Kidney glomerular epithelial cell (primary cell): ENCODE measurements around the gene CLDN7.

Experiments used
- DNase-seq: peaks from one replicate; lab custom pipeline; 2025; lab: John Stamatoyannopoulos, UW

CLDN7 gene

DNA sequence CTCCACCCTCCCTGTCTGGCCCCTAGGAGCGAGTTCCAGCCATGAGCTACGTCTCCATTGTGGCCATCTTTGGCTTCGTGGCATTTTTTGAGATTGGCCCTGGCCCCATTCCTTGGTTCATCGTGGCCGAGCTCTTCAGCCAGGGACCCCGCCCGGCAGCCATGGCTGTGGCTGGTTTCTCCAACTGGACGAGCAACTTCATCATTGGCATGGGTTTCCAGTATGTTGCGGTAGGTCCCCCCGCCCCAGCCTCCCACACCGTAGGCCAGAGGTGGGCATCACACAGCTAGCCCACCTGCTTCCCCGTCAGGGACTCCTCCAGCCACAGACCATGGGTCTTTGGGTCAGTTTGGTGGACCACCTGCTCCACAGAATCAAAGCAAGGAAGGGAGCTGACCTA, 23.4 kb upstream of the CLDN7 start:
- DNase-seq: no peak

DNA sequence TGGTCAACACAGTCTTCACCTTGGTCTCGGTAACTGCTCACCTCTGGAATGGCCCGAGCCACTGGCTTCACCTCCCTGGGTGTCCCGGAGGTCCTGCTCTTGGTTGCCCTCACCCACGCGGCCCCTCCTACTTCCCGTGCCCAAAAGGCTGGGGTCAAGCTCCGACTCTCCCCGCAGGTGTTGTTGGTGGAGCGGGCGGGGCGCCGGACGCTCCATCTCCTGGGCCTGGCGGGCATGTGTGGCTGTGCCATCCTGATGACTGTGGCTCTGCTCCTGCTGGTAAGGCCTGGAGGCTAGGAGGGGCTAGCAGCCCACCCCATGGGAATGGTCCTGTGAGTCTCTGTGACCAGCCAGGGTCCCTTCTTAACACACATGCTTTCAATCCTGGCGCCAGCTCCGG, 22.6 kb upstream of the CLDN7 start:
- DNase-seq: no peak

DNA sequence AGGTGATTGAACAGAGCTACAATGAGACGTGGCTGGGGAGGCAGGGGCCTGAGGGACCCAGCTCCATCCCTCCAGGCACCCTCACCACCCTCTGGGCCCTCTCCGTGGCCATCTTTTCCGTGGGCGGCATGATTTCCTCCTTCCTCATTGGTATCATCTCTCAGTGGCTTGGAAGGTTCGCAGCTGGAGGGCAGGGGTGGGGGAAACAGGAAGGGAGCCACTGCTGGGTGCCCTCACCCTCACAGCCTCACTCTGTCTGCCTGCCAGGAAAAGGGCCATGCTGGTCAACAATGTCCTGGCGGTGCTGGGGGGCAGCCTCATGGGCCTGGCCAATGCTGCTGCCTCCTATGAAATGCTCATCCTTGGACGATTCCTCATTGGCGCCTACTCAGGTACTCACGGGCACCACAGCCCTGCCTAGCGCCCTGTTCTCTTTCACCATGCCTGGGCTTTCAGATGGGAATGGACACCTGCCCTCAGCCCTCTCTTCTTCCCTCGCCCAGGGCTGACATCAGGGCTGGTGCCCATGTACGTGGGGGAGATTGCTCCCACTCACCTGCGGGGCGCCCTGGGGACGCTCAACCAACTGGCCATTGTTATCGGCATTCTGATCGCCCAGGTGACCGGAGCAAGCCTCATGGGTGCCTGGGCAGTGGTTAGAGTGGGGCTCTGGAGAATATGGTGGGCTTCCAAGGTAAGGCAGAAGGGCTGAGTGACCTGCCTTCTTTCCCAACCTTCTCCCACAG, 21.4 kb upstream of the CLDN7 start:
- DNase-seq: no peak

DNA sequence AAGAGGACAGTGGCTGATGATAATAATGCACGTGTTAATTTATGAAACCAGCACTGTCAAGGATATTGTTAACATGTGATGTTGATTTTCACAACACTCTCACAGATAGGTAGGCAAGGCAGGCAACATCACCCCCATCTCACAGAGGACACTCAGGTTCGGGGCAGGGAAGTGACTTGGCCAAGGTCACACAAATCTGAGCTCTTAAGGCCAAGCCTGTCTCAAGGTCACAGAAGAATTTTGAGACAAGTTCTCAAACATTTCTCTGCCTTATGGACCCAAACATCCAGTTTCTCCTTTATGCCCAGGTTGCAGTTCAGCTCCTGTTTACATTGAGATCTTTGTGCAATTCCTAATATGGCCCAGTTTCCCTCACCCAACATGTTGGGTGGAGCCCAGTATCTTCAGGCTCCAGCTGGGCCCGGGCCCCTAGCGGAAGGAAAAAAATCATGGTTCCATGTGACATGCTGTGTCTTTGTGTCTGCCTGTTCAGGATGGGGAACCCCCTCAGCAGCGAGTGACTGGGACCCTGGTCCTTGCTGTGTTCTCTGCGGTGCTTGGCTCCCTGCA, 20.6 kb upstream of the CLDN7 start:
- DNase-seq: no peak

DNA sequence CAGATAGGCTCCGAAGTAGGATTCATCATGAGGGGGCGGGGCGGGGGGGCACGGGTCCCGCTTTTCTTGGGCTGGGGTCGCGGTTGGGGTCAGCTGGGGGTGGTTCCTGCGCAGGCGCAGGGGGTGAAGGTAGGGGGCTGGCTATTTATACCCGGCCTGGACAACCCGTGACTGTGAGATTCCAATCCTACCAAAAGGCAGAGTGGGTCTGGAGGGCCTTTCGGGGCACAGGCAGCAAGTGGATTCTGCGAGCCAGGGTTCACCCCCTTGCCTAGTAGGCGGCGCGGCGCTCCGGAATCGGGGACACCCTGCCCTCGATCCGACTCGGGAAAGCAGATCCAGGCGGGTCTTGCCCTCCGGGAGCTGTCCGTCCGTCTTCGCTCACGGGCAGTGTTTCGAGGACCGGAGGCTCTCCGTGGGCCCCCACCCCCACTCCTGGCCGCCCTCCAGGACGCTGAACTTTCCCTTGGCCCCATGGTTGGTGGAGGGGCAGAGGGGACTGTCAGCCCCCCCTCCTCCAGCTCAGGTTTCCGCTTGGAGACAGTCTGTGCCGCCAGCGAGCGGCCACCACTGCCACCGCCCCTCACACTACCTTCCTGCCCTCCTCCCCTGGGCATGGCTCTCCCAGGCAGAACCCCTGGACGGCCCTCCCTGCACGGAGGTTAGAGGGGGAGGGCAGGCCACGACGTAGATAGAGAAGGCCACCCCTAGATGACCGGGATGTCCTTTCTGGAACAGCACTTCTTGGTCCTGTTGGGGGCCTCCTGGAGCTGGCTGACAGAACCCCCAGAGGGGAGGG, 19.9 kb upstream of the CLDN7 start:
- no peak for DNase-seq

DNA sequence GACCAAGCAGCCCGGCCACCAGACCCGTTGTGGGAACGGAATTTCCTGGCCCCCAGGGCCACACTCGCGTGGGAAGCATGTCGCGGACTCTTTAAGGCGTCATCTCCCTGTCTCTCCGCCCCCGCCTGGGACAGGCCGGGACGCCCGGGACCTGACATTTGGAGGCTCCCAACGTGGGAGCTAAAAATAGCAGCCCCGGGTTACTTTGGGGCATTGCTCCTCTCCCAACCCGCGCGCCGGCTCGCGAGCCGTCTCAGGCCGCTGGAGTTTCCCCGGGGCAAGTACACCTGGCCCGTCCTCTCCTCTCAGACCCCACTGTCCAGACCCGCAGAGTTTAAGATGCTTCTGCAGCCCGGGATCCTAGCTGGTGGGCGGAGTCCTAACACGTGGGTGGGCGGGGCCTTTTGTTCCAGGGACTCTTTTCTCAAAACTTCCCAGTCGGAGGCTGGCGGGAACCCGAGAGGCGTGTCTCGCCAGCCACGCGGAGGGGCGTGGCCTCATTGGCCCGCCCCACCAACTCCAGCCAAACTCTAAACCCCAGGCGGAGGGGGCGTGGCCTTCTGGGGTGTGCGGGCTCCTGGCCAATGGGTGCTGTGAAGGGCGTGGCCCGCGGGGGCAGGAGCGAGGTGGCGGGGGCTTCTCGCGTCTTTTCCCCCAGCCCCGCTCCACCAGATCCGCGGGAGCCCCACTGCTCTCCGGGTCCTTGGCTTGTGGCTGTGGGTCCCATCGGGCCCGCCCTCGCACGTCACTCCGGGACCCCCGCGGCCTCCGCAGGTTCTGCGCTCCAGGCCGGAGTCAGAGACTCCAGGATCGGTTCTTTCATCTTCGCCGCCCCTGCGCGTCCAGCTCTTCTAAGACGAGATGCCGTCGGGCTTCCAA, 19.0 kb upstream of the CLDN7 start, which contains the start of gene SLC2A4:
Gene SLC2A4 (plus strand): TSS at position 645 of the 879 bp plus-strand sequence. CDS start 217 bp downstream, at position 862.
- peak; percentile 63 for DNase-seq

DNA sequence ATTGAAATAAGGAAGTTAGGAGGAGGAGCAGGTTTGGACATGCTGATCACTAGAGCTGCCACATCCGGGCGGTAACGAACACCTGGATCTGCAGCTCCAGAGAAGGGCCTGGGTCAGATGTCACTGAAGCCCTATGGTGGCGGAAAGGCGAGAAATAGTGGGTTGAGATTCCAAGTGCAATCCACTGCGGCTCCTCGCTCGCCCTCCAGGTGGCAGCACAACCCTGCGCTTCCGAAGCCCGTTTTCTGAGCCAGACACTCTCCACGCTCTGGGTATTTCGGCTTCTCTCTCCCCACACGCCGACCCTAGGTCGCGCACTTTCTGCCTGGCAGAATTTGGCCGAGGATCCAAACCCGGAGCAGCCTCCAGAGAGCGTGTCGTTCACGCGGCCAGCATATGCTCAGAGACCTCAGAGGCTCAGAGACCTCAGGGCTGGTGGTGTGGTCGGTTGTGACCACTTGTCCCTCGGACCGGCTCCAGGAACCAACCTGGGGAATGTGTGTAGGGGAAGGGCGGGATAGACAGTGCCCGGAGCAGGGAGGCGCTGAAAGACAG, 18.3 kb upstream of the CLDN7 start:
- DNase-seq: peak; percentile 69

DNA sequence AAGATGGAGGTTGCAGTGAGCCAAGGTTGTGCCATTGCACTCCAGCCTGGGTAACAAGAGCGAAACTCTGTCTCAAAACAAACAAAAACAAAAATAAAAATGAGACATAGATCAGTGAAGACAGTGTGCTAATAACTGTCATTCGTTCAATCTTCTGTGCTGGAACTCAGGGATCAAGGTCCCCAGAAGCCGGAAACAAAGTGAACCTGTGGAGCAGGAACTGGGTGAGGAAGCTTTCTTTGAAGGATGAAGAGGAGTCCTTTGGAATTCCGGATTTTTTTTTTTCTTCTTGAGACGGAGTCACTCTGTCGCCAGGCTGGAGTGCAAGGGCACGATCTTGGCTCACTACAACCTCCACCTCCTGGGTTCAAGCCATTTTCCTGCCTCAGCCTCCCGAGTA, 17.2 kb upstream of the CLDN7 start:
- no peak for DNase-seq

DNA sequence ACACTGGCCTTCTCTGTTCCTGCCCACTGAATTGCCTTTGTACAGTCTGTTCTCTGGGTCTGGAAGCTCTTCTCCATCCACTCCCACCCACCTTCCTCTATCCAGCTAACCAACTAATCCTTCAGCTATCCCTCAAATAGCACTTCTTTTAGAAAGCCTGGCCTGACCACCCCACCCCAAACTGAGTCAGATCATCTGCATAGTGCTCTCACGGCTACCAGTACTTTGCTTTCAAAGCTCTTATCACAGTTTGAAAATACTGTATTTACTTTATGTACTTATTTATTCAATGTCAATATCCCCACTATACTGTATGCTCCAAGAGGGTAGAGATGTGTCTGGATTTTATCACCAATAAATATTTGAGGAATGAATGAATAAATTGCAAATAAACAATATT, 4.5 kb upstream of the CLDN7 start:
- no peak for DNase-seq

DNA sequence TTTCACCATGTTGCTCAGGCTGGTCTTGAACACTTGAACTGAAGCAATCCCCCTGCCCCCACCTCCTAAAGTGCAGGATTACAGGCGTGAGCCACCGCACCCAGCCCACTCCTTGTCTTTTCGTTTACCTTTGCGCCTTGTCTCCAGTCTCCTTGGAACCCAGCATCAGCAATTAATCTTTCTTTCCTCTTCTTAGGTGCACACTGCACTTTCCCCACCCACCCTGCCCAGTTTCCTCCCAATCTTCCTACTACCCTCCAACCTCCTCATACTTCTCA, 1.5 kb upstream of the CLDN7 start:
- no peak for DNase-seq

DNA sequence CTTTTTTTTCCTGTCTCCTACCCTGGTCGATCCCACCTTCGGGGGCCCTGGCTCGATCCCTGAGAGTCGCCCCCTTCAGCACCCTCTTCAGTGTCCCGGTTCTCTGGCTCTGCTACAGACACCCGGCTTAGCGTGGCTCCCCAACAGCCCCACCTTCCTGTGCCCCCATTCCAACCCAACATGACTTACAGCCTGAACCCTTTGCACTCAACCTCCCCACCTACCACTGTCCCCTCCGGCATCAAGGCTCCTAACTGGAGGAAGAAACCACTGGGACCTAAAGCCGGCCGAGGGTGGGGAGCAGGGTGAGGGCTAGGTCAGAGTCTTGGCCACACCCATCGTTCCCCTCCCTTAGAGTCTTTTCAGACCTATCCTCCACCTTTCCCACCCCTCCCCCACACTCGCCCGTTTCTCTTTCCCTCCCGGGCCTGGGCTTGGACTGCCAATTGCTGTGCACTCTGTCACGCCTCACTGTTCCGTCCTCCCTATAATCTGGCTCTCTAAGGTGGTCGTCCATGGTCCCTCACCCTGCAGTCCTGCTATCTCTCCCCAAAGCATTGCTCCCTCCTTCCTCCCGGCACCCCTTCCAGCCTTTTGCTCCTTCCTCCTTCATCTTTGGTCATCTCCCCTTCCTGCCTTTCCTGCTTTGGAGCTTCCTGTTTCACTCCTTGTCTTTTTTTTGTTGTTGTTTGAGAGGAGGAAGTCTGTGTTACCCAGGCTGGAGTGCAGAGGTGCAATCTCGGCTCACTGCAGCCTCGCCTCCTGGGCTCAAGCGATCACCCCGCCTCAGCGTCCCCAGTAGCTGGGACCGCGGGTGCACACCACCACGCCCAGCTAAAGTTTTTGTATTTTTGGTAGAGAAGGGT, 890 bp upstream of the CLDN7 start:
- no peak for DNase-seq

DNA sequence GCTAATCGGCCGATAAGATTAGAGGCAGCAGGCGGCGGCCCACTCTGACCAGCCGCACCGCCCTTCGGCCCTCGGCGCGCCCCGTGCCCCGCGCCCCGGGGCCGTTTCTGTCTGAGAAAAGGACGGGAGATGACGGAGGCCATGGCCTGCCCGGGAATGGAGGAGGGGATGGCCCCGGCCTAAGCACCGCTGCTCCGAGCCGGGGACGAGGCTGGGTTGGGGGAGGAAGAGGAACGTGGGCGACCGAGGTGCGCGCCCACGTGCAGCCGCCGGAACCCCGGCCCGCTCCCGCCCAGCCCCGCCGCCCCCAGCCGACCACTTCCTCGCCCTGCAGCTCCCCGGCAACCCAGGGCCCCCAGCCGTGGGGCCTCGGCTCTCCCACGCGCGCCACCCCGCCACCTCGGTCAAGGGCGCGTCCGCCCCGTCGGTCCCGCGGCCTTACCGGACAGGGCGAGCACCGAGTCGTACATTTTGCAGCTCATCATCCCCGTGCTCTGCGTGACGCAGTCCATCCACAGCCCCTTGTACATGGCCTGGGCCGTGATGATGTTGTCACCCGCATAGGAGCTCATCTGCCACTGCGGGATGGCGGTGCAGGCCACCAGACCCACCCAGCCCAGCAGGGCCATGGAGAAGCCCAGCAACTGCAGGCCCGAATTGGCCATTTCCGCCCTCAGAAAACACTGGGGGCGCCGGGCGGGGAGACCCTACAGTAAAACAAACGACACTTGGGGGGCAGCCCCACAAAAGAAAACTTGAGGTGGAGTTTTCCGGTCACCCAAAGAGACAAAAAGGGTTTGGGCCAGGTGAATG, 693 bp downstream of the CLDN7 start:
- no peak for DNase-seq

DNA sequence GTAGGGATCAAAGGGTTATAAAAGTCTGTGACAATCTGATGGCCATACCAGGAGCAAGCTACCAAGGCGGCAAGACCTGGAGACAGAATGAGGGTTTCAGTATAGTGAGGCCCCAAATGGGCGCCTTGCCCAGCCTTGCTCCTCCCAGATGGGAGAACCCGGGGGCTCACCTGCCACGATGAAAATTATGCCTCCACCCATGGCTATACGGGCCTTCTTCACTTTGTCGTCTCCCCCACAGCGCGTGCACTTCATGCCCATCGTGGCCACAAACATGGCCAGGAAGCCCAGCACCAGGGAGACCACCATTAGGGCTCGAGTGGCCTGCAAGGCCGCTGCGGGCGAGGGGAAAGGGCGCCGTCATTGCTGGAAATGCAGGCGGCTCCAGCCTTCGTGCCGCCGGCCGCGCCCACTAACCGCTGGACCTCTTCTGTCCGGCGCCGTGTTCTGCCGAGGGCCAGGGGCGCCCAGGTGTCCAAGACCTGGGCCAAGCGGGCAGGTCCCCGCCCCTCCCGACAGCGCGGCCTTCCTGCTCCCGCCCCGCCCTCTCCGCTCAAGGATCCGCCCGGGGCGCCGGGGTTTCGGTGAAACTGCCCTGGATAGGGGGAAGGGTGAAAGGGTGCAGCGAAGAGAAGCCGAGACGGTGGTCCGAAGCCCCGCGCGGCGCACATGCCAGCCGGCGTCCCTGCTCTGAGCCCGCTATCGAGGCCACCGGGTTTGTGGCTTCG, 1.5 kb downstream of the CLDN7 start:
- DNase-seq: no peak

DNA sequence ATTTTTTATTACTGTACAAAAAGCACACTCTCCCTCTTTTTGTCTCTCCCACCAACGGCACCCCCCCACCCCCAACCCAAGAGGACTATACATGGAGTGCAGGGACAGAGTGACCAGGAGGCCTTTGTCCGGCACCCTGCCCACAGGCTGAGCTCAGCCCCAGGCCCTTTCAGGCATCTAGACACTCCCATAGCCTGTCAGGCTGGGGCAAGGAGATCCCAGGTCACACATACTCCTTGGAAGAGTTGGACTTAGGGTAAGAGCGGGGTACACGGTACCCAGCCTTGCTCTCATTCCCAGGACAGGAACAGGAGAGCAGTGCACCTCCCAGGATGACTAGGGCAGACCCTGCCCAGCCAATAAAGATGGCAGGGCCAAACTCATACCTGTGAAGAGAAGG, 2.1 kb downstream of the CLDN7 start:
- DNase-seq: no peak

DNA sequence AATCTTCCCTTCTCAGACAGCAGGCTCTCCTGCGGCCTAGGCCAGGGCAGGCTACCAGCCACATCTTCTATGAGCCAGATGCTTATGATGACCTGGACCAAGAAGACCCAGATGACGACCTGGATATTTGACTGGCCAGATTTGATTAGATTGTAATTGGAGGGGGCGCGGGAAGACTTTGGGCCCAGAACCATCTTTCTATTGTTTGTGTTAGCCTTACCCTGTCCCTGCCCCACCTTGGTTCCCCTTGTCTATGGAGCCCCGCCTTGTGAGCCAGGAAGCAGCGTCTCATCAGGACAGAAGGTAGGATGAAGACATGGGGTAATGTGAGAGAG, 2.8 kb downstream of the CLDN7 start:
- DNase-seq: no peak

DNA sequence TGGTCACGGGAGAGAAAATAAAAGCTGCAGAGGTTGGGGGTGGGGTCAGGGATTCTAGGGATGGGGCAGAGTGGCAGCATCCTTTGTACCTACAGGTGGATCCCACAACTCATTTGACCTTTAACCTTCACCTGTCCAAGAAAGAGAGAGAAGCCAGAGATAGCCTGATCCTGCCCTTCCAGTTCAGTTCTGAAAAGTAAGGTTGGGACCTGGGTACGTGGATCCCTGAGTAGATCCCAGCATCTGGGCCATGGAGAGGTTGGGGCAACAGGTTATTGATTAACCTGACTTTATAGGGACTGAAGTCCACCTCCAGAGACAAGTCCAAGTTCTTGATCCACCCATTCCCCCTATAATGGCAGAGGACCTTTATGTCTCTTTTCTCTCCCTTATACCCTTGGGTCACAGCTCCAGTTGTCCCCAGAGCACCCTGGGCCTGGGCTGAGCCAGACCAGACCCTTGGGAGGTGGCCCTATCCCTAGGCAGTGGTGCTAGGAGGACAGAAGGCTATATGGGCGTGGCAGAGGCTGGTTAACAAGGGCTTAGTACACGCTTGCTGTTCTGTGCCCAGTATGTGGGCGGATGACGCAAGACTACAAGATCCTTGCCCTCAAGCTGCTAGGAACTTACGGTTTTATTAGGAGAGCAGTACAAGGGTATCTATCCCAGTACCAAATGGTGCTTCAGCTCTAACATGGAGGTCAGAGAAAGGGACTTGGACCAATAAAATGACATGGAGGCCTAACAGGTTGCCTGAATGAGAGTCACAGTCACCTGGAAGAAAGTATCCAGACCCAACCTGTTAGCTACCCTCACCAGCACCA, 3.3 kb downstream of the CLDN7 start:
- no peak for DNase-seq

DNA sequence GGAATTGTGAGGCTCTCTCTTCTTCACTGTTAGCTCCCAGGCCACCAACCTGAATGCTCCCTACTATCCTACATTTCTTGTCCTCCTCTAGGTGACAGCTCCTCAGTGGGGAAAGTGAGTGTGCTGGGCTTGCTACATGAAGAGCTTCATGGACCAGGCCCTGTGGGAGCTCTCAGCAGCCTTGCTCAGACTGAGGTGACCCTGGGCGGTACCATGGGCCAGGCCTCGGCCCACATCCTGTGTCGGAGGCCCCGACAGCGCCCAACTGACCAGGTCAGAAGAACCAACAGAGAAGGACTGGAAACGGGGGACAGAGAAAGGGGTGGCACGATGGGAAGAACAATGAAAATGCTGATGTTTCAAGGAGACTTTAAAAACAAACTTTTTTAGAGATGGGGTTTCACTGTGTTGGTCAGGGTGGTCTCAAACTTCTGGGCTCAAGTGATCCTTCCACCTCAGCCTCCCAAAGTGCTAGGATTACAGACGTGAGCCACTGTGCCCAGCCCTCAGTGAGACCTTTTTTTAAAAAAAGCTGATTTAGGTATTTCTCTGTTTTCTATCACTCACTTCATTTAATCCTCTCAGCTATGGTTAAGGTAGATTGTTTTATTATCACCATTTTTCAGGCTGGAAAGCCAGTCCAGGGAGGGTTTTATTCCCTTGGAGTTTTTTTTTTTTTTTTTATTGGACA, 5.4 kb downstream of the CLDN7 start:
- no peak for DNase-seq

DNA sequence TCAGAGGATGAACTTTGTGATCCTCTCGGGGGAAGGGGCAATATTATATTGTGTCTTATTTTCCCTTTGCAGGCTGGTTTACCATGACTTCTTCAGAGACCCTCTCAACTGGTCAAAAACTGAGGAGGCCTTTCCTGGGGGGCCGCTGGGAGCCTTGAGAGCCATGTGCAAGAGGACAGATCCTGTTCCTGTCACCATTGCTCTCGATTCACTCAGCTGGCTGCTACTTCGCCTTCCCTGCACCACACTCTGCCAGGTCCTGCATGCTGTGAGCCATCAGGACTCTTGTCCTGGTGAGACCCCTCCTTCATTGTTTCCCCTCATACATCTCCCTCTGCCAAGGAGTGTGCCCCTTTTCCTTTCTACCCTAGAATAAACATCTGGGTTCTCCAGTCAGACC, 7.8 kb downstream of the CLDN7 start:
- no peak for DNase-seq
